ENCODE results near the gene CHRDL1. TPM values are rescaled to one million over a fixed set of nuclear protein-coding genes. Genes with fewer than 3 reads are reported as not detected.
A peak's percentile ranks its signal among the peaks of the same experiment; 100 is the strongest.

Gene CHRDL1
- polyA plus RNA-seq, 1 of the 3 experiments (the other 2 are of a cell fraction), result 0.64 TPM

DNA sequence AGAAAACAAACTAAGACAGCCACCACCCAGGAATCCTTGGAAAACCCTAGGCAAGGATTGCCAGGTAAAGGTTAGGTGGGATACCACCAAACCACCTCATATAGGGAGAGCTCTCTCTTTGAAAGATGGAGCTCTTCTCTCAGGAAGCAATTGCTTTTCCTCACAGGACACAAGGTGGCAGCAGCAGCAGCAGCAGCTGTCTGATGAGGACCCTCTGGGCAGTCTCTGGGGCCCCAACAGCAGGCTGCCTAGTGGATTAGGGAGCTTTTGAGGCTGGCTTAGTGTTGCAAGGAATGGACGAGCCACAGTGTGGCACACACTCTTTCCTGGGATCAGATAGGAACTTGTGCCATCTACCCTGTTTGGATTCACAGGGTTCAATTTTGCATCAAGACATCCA is 41.4 kb upstream of the CHRDL1 start (continued):
- TF ChIP-seq MXI1 (IDR thresholded peaks at IDR 0.05; ENCODE audit: low read depth, low read length) (no peak), SMC3 (IDR thresholded peaks at IDR 0.05; ENCODE audit: low read depth, low read length) (peak; percentile 27; the same call in 1 of the 2 replicates)

DNA sequence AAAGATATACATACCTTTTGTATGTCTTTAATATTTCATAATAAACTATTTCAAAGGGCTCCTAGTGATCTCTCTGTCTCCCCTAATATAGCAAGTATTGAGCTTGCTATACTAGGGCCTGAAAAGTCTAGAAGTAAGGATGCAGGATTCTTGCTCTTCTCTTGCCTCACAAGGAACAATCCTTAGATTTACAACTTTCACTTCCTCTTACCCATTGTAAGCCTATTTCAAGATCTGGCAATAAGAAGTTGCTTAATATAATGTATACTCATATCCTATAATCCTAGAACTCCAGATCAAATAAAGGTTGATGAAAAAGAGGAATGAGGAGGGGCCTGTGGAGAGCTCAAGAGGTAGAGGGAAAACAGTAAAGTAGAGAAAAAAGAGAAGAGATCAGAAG is 40.8 kb upstream of the CHRDL1 start:
- Histone ChIP-seq H3K4me1 (ENCODE audit: control insufficient read depth in 1 of 2, insufficient read depth in 2 of 2, low read depth in 1 of 2, low read length in 1 of 2) (no peaks in the 10 kb centered on the region), H3F3A (replicated peaks; ENCODE audit: insufficient read depth) (no peaks in the 10 kb centered on the region), H3K27ac (ENCODE audit: low read depth in 2 of 2, low read length in 1 of 2) (no peak overlapping the region), H3K9me3 (no peaks in the 10 kb centered on the region), H4K20me1 (ENCODE audit: insufficient read depth) (no peaks in the 10 kb centered on the region), H3K36me3 (replicated peaks in 1 of 2; ENCODE audit: control insufficient read depth in 1 of 2, insufficient read depth in 2 of 2, low read length in 1 of 2) (no peaks in the 10 kb centered on the region), H3K4me2 (no peak overlapping the region), H3K9me2 (no peaks in the 10 kb centered on the region), H3K4me3 (ENCODE audit: low read depth in 2 of 2, low read length in 1 of 2) (no peak overlapping the region), H3K27me3 (ENCODE audit: insufficient read depth) (peaks cover 6% of the 10 kb centered on the region; the same call in 1 of the 2 replicates), H2AFZ (ENCODE audit: low read depth) (no peak overlapping the region), H3K9ac (no peak overlapping the region), H3K79me2 (ENCODE audit: insufficient read depth) (no peaks in the 10 kb centered on the region)
- POLR2A ChIA-PET, result no interaction called here
- TF ChIP-seq, protein P1, sequence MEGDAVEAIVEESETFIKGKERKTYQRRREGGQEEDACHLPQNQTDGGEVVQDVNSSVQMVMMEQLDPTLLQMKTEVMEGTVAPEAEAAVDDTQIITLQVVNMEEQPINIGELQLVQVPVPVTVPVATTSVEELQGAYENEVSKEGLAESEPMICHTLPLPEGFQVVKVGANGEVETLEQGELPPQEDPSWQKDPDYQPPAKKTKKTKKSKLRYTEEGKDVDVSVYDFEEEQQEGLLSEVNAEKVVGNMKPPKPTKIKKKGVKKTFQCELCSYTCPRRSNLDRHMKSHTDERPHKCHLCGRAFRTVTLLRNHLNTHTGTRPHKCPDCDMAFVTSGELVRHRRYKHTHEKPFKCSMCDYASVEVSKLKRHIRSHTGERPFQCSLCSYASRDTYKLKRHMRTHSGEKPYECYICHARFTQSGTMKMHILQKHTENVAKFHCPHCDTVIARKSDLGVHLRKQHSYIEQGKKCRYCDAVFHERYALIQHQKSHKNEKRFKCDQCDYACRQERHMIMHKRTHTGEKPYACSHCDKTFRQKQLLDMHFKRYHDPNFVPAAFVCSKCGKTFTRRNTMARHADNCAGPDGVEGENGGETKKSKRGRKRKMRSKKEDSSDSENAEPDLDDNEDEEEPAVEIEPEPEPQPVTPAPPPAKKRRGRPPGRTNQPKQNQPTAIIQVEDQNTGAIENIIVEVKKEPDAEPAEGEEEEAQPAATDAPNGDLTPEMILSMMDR (IDR thresholded peaks at IDR 0.05), result no peak
- TF ChIP-seq EZH2phosphoT487 (IDR thresholded peaks at IDR 0.05; ENCODE audit: borderline replicate concordance, low read depth) (no peak), RCOR1 (IDR thresholded peaks at IDR 0.05; ENCODE audit: low read length) (no peak), RXRA (IDR thresholded peaks at IDR 0.05; ENCODE audit: borderline replicate concordance, low read depth) (no peak), POLR2AphosphoS5 (IDR thresholded peaks at IDR 0.05; ENCODE audit: low read depth, low read length) (no peak), SIN3A (IDR thresholded peaks at IDR 0.05; ENCODE audit: borderline replicate concordance, low read depth, low read length) (no peak), TCF12 (IDR thresholded peaks at IDR 0.05) (no peak), GATA2 (CRISPR knock-in tag; IDR thresholded peaks at IDR 0.05) (no peak), MEF2A (IDR thresholded peaks at IDR 0.05; ENCODE audit: borderline replicate concordance, low read depth) (no peak)
- CTCF ChIA-PET, result interaction anchor here (0.7 to 3.9 kb wide), 6 partner anchors 9 to 408 kb away, joined by 3 to 35 read pairs (median 4); no protein-coding TSS in a partner anchor
- no peak for DNase-seq

DNA sequence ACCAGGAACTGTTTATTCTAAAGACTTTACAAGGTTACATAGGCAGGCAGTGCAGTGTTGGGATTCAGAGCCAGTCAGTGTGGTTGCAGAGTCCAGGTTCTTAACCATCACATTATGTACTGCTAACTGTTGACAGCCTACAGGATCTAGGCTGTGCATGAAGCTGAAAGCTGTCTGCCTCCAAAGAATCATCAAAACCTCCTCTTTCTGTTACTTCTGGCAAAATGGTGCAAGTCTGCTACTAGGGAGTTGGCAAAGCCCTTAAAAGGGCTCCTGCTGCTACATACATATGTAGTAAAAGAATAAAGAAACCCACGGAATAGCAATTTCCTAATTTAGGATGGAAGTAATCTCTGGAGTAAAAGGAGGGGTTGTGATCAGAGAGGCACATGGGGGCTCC is 40.4 kb upstream of the CHRDL1 start:
- no peaks in the 10 kb centered on the region for H3K9me3 ChIP-seq
- no peak overlapping the region for H3K4me2 ChIP-seq
- no peak for DNase-seq
- H3K9me2 ChIP-seq, result no peaks in the 10 kb centered on the region
- no peak overlapping the region for H2AFZ ChIP-seq (ENCODE audit: low read depth)
- no peak overlapping the region for H3K27ac ChIP-seq (ENCODE audit: low read depth in 2 of 2, low read length in 1 of 2)
- peaks cover 6% of the 10 kb centered on the region; the same call in 1 of the 2 replicates for H3K27me3 ChIP-seq (ENCODE audit: insufficient read depth)
- 0% methylated on average over 1 of the region's 1 CpG for WGBS (ENCODE audit: low lambda C conversion rate)
- H3K9ac ChIP-seq, result no peak overlapping the region
- ChIA-PET POLR2A (no interaction called here), CTCF (interaction anchor here (2.0 to 3.9 kb wide), 2 partner anchors 9 to 11 kb away, joined by 5 to 35 read pairs; no protein-coding TSS in a partner anchor)
- H4K20me1 ChIP-seq (ENCODE audit: insufficient read depth), result no peaks in the 10 kb centered on the region
- H3K36me3 ChIP-seq (replicated peaks in 1 of 2; ENCODE audit: control insufficient read depth in 1 of 2, insufficient read depth in 2 of 2, low read length in 1 of 2), result no peaks in the 10 kb centered on the region
- no peaks in the 10 kb centered on the region for H3F3A ChIP-seq (replicated peaks; ENCODE audit: insufficient read depth)
- H3K4me3 ChIP-seq (ENCODE audit: low read depth in 2 of 2, low read length in 1 of 2), result no peak overlapping the region
- no peaks in the 10 kb centered on the region for H3K4me1 ChIP-seq (ENCODE audit: control insufficient read depth in 1 of 2, insufficient read depth in 2 of 2, low read depth in 1 of 2, low read length in 1 of 2)
- no peaks in the 10 kb centered on the region for H3K79me2 ChIP-seq (ENCODE audit: insufficient read depth)
- TF ChIP-seq EP300 (IDR thresholded peaks at IDR 0.05; ENCODE audit: borderline replicate concordance in 1 of 2, low read depth in 1 of 2, low read length in 1 of 2), result no peak
- TF ChIP-seq, protein P1 (IDR thresholded peaks at IDR 0.05), result no peak
- TF ChIP-seq TEAD4 (IDR thresholded peaks at IDR 0.05; ENCODE audit: borderline replicate concordance, insufficient read depth), result no peak
- TF ChIP-seq NFIC (IDR thresholded peaks at IDR 0.05; ENCODE audit: borderline replicate concordance), result no peak
- TF ChIP-seq GATA2 (CRISPR knock-in tag; IDR thresholded peaks at IDR 0.05), result no peak
- TF ChIP-seq, protein P2, sequence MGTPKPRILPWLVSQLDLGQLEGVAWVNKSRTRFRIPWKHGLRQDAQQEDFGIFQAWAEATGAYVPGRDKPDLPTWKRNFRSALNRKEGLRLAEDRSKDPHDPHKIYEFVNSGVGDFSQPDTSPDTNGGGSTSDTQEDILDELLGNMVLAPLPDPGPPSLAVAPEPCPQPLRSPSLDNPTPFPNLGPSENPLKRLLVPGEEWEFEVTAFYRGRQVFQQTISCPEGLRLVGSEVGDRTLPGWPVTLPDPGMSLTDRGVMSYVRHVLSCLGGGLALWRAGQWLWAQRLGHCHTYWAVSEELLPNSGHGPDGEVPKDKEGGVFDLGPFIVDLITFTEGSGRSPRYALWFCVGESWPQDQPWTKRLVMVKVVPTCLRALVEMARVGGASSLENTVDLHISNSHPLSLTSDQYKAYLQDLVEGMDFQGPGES (IDR thresholded peaks at IDR 0.05; ENCODE audit: low read depth, low read length), result no peak
- no peak for TF ChIP-seq FOXJ3 (CRISPR knock-in tag; IDR thresholded peaks at IDR 0.05)
- TF ChIP-seq, protein P3, sequence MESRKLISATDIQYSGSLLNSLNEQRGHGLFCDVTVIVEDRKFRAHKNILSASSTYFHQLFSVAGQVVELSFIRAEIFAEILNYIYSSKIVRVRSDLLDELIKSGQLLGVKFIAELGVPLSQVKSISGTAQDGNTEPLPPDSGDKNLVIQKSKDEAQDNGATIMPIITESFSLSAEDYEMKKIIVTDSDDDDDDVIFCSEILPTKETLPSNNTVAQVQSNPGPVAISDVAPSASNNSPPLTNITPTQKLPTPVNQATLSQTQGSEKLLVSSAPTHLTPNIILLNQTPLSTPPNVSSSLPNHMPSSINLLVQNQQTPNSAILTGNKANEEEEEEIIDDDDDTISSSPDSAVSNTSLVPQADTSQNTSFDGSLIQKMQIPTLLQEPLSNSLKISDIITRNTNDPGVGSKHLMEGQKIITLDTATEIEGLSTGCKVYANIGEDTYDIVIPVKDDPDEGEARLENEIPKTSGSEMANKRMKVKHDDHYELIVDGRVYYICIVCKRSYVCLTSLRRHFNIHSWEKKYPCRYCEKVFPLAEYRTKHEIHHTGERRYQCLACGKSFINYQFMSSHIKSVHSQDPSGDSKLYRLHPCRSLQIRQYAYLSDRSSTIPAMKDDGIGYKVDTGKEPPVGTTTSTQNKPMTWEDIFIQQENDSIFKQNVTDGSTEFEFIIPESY (IDR thresholded peaks at IDR 0.05; ENCODE audit: borderline replicate concordance, low read depth), result no peak
- no peak for TF ChIP-seq EZH2phosphoT487 (IDR thresholded peaks at IDR 0.05; ENCODE audit: borderline replicate concordance, low read depth)
- no peak for TF ChIP-seq RFX5 (IDR thresholded peaks at IDR 0.05; ENCODE audit: low read length)
- no peak for TF ChIP-seq MEF2A (IDR thresholded peaks at IDR 0.05; ENCODE audit: borderline replicate concordance, low read depth)
